Large intestine (tissue), 3 donors: ENCODE results near the gene CTSW. TPM values are rescaled to one million over a fixed set of nuclear protein-coding genes. Genes with fewer than 3 reads are reported as not detected.

Source experiments
- DNase-seq, 2 donors: peaks; one replicate each; pipeline versions ENCODE4 v3.0.0 to v3.0.0-alpha.2; 2013
- H3K27ac ChIP-seq: one replicate; pipeline ENCODE4 v1.5.1; 2013; ENCODE audit warnings: low read length
- H3K27me3 ChIP-seq: 2 replicates; pipeline ENCODE4 v1.6.1; 2013; ENCODE audit warnings: low read length; ENCODE audit not compliant: control insufficient read depth, insufficient read depth
- H3K36me3 ChIP-seq: 2 replicates; pipeline ENCODE4 v1.6.1; 2013; ENCODE audit warnings: low read length; ENCODE audit not compliant: control insufficient read depth, insufficient read depth
- H3K4me1 ChIP-seq: one replicate; pipeline ENCODE4 v1.6.1; 2013; ENCODE audit warnings: low read length; ENCODE audit not compliant: control insufficient read depth, insufficient read depth
- H3K4me3 ChIP-seq: one replicate; pipeline ENCODE4 v1.5.1; 2013; ENCODE audit warnings: low read length
- H3K9me3 ChIP-seq: one replicate; pipeline ENCODE4 v1.6.1; 2013; ENCODE audit warnings: mild to moderate bottlenecking, low read depth, low read length, moderate library complexity; ENCODE audit not compliant: control insufficient read depth
- WGBS: methylation state at CpG from one replicate; pipeline ENCODE4 v1.1.5; 2013; ENCODE audit warnings: low lambda C conversion rate; ENCODE audit not compliant: insufficient coverage; 5-methylcytosine and 5-hydroxymethylcytosine counted together
- polyA plus RNA-seq: library from polyadenylated mRNA; unstranded; fragments of 120-200 nt; gene quantifications from one replicate; pipeline ENCODE4 v1.2.1, GENCODE V29; 2013

The CTSW gene
- polyA plus RNA-seq, 1 donor: 2.4 TPM

DNA sequence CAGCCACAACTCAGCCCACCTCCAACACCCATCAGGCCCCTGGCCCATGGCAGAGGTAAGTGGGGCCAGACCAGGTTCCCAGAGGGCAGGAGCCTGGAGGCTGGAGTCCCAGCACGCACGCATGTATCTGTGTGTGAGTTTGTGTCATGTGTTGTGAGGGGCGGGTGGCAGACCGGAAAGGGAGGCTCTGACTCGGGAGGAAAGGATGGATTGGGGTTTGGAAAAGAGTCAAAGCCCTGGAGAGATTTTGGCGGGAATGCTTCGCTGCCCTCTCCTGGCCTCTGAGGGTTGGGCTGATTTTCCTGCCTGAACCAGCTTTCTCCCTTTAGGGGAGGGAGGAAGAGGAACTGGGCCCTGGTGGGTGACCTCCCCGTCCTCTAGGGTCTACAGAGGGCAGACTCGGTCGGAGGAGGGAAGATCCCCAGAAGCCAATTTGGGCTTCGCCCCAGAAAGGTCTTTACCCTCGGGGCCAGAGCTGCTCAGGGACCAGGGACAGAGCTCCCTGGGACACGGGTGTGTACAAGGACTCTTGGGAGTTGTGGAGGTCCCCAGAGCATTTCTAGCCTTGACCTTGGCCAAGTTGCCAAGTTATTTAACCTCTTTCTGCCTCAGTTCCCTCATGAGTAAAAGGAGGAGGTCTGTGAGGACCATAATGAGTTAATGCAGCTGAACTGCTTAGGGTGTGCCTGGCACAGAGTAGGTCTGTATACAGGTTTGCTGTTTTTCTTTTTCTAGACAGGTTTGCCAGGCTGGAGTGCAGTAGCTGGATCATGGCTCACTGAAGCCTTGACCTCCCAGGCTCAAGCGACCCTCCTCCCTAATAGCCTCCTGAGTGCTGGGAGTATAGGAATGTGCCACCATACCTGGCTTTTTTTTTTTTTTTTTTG lies 32.3 kb downstream of the CTSW start:
- Histone ChIP-seq H3K4me1 (peaks cover 4% of the 10 kb centered on the region), H3K36me3 (peaks cover 6% of the 10 kb centered on the region), H3K4me3 (no peak overlapping the region), H3K27me3 (peaks cover 17% of the 10 kb centered on the region), H3K27ac (no peak overlapping the region), H3K9me3 (no peaks in the 10 kb centered on the region)
- peak in 1 of 2 donors; percentile 32 for DNase-seq
- no CpG with 5 or more reads among the region's 14 CpGs for WGBS

DNA sequence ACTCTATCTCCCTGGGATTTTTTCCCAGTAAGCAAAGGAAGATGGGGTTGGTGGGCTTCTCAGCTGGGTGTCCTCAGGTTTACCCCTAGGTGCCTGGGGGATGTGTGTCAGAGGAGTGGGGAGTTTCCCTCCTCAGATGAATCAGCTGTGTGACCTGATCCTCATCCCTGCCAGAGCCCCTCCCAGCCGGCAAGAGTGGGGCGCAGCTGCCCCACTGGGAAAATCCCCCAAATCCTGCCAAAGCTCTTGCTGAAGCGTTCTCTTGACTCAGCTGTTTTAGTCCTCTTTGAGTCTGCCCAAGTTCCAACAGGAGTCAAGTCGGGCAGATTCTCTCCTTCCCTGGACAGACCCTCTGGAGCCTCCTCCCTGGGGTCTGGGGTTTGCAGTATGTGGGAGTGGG lies 33.2 kb downstream of the CTSW start:
- Histone ChIP-seq H3K9me3 (no peaks in the 10 kb centered on the region), H3K4me1 (peaks cover 11% of the 10 kb centered on the region), H3K27ac (no peak overlapping the region), H3K27me3 (peaks cover 13% of the 10 kb centered on the region), H3K36me3 (peaks cover 9% of the 10 kb centered on the region), H3K4me3 (no peak overlapping the region)
- DNase-seq: no peak
- no CpG with 5 or more reads among the region's 4 CpGs for WGBS

DNA sequence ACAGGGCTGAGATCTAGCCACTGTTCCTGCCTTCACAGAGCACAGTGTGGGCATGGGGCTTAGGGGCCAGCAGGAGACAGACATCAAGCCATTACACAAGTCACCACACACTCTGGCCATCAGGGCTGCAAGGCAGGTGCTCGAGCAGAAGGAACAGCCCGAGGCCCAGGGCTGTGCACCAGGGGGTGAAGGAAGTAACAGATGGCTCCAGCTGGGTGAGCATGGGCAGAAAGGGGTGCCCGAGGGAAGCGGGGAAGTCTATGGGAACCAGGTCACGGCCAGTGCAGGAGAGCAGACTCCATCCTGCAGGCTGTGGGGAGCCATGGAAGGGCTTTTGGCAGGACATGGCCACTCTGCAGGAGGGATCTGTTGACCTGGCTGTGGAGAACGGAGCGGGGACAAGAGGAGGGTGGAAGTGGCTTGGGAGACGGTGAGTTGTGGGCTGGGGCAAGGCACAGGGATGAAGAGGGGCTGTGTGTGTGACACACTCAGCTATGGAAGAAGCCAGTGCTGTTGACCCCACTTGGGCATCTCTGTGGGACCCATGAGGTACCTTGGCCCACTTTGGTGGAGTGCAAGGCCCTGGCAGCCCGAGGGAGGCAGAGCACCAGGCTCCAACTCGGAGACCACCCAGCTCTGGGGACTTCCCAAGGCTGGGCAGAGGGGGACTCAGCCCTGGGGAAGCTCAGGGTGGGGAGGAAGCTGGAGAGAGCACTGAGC lies 35.6 kb downstream of the CTSW start:
- H3K27ac ChIP-seq: no peak overlapping the region
- no CpG with 5 or more reads among the region's 10 CpGs for WGBS
- peaks cover 17% of the 10 kb centered on the region for H3K4me1 ChIP-seq

DNA sequence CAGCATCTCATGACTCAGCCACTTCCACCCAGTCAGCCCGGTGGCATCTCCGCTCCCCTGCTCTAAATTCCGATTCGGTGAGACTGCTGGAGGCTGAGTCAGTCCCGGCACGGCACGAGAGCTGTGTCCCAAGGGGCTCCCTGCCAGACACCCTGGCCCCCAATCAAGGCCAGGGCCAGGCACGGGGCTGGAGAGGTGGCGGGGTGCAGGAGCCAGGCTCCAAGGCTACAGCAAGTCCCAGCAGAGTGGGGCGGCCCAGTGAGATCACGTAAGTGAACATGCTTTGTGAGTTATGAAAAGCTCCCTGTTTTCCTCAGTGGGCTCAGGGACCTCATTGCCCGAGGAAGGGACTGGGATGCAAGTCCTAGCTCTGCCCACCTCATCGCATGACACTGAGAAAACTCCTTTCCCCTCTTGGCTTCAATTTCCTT lies 36.2 kb downstream of the CTSW start:
- peaks cover 6% of the 10 kb centered on the region for H3K27me3 ChIP-seq
- H3K4me3 ChIP-seq: no peak overlapping the region
- H3K4me1 ChIP-seq: peaks cover 22% of the 10 kb centered on the region
- WGBS: no CpG with 5 or more reads among the region's 13 CpGs
- DNase-seq: no peak
- no peak overlapping the region for H3K27ac ChIP-seq
- H3K36me3 ChIP-seq: peaks cover 10% of the 10 kb centered on the region
- peaks cover 5% of the 10 kb centered on the region for H3K9me3 ChIP-seq

More for the DNA sequence above, 35.6 kb downstream of the CTSW start:
- H3K36me3 ChIP-seq: peaks cover 9% of the 10 kb centered on the region
- no peak overlapping the region for H3K4me3 ChIP-seq
- no peak for DNase-seq
- peaks cover 5% of the 10 kb centered on the region for H3K9me3 ChIP-seq
- H3K27me3 ChIP-seq: peaks cover 9% of the 10 kb centered on the region

DNA sequence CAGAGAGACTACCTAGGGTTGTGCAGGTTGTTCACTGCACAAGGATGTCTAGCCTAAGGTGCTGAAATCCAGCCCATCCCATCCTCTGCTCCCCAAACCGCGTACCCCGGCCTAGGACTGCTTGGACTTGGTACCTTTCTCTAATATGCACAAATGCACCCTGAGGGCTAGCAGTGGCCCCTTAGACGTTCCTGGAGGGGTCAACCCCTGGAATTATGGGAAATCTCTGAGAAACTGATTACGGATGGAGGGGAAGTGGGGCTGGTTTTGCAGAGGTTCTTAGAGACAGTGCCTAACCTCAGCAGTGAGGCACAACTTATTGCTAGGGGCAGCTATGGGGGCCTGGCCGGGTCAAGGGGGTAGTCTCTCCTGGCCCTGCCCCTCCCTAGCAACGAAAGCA lies 36.8 kb downstream of the CTSW start:
- Histone ChIP-seq H3K36me3 (peaks cover 11% of the 10 kb centered on the region), H3K9me3 (peaks cover 5% of the 10 kb centered on the region), H3K4me1 (peaks cover 24% of the 10 kb centered on the region), H3K27me3 (peaks cover 5% of the 10 kb centered on the region), H3K4me3 (no peak overlapping the region), H3K27ac (no peak overlapping the region)
- no CpG with 5 or more reads among the region's 7 CpGs for WGBS
- no peak for DNase-seq

DNA sequence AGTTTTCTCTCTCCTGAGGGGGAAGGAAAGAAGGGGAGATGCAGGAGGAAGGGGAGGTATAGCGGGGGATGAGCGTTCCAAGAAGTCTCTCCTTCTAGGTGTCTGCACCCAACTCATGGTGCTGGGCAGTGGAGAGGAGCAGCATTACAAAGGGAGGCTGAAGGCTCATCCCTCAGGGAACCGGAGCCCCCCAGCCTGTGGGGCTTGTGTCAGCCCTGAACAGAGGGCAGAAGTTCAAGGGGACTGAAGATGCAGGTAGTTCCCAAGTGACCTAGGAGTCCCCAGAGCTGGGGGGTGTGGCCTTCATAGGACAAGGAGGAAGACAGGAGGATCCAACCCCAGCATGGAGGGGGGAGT lies 37.4 kb downstream of the CTSW start:
- H3K4me3 ChIP-seq: no peak overlapping the region
- H3K4me1 ChIP-seq: peaks cover 20% of the 10 kb centered on the region
- H3K36me3 ChIP-seq: peaks cover 15% of the 10 kb centered on the region
- no peaks in the 10 kb centered on the region for H3K27me3 ChIP-seq
- peaks cover 5% of the 10 kb centered on the region for H3K9me3 ChIP-seq
- DNase-seq: no peak
- WGBS: no CpG with 5 or more reads among the region's 3 CpGs
- no peak overlapping the region for H3K27ac ChIP-seq

DNA sequence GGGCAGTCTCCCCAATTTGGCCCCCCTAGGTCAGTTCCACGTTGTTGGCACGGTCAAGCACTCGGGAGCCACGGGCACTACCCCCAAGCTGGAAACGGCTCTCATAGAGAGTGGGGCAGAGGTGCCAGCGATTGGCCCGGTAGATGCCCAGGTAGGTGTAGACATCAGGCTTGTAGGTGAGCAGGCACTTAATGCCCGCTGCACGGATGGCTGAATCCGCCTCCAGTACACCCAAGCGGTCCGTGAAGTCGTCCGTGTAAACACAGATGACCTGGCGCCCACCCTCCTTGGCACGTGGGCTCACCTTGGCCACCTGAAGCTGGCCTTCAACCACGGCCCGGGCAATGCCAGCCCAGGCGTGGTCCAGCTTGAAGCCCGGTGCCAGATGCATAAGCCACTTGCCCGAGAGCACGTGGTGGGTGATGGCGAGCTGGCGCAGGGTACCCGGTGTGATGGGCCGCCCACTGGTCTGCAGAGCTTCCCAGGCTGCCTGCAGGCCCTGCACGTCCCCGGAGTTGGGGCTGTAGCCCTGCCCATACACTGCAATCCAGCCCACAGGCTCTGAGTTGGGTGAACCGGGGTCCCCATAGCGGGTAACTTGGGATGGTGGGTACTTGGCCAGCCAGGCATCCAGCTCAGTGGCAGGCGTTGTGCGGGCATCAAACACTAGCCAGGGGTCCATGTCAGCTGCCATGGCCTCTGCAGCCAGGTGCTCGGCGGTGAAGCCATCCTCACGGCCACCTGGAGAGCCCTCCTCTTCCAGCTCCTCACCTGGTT lies 38.0 kb downstream of the CTSW start:
- Histone ChIP-seq H3K4me1 (peaks cover 20% of the 10 kb centered on the region), H3K9me3 (peaks cover 5% of the 10 kb centered on the region), H3K27me3 (no peaks in the 10 kb centered on the region), H3K4me3 (peak overlapping the region; percentile 97), H3K36me3 (peaks cover 20% of the 10 kb centered on the region), H3K27ac (no peak overlapping the region)
- DNase-seq: no peak
- WGBS: no CpG with 5 or more reads among the region's 35 CpGs

DNA sequence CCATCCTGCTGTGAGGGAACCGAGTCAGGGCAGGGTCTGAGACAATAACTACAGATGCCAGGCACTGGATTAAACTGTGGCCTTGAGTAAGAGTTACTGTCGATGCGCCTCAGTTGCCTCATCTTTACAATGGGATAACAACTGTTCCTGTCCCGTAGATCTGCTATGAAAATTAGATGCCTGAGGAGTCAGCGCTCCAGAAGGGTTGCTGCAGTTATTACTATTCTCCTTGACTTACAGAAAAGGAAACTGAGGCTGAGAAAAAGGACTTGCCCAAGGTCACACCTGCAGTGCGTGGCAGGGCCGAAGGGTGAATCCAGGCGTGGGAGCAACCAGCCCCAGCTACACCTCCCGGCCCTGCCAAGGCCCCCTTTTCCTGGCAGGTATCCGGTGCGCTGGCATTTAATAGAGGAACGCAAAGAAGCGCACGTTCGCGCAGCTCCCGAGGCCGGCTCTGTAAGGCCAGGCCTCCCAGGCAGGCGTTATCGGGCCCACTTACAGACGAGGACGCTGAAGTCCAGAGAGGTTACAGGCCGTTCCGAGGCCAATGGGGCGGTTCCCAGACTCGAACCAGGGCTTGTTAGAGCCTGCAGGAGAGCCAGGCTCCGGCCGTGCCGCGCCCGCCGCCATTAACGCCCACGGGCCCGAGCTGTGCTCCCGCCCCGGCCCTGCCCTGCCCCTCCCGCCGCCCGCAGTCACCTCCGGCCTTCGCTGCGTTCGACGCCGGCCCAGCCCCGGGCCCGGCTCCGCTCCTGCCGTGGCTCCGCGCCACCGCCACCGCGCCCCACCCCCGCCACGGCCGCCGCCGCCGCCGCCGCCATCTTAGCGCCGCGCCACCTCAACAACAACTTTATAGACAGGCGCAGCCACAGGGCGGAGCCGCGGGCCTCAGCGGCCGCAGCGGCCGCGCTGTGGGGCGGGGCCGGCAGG lies 38.8 kb downstream of the CTSW start, which contains the start of gene C11orf68:
TSS of gene C11orf68 (minus strand) at position 852 of the 930 bp plus-strand sequence. CDS start at position 821, 31 bp downstream.
- DNase-seq: no peak
- H3K4me3 ChIP-seq: peak within 1 kb of the TSS; percentile 97
- H3K36me3 ChIP-seq: peaks cover 24% of the 10 kb centered on the region
- H3K9me3 ChIP-seq: peaks cover 5% of the 10 kb centered on the region
- peak within 1 kb of the TSS; percentile 42 for H3K27ac ChIP-seq
- no CpG with 5 or more reads among the region's 77 CpGs for WGBS
- H3K4me1 ChIP-seq: peaks cover 20% of the 10 kb centered on the region
- H3K27me3 ChIP-seq: no peaks in the 10 kb centered on the region

DNA sequence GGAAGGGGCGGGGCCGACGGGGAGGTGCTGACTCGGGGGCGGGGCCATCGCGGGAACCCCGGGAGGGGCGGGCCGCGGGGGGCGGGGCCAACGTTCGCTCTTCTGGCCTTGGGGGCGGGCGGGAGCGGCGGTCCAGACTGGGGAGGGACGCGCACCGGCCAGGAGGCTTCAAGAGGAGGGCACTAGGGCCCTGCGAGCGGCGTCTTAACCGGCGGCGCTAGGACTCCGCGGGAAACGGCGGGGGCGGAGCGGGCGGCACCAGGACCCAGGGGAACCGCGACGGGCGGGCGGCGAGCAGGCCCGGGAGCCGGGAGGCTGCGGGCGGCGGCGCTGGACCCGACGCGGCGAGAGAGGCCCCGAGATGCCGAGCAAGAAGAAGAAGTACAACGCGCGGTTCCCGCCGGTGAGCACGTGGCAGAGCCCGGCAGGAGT lies 39.5 kb downstream of the CTSW start, which contains the start of gene DRAP1:
TSS of gene DRAP1 (plus strand) at position 286 of the 432 bp plus-strand sequence. CDS start at position 362, 76 bp downstream.
- WGBS: no CpG with 5 or more reads among the region's 59 CpGs
- Histone ChIP-seq H3K27me3 (no peaks in the 10 kb centered on the region), H3K9me3 (peaks cover 5% of the 10 kb centered on the region), H3K4me3 (peak within 1 kb of the TSS; percentile 97), H3K4me1 (peaks cover 20% of the 10 kb centered on the region), H3K27ac (peak within 1 kb of the TSS; percentile 42), H3K36me3 (peaks cover 24% of the 10 kb centered on the region)
- peak; percentile 97 to 99 for DNase-seq
